ENCODE results near the gene PHPT1.
"Not testable (repeated sequence)": the region's sequence is repeated elsewhere in the genome, so short reads cannot be mapped to it uniquely, and the experiment has no call there.

Gene PHPT1

GRCh38 chr9:136849038-136849959 is at the start of gene PHPT1:
TSS of gene PHPT1 (plus strand) at chr9:136849409. CDS start at chr9:136849431, 22 bp downstream.
- peak; percentile 97 for DNase-seq

DNA sequence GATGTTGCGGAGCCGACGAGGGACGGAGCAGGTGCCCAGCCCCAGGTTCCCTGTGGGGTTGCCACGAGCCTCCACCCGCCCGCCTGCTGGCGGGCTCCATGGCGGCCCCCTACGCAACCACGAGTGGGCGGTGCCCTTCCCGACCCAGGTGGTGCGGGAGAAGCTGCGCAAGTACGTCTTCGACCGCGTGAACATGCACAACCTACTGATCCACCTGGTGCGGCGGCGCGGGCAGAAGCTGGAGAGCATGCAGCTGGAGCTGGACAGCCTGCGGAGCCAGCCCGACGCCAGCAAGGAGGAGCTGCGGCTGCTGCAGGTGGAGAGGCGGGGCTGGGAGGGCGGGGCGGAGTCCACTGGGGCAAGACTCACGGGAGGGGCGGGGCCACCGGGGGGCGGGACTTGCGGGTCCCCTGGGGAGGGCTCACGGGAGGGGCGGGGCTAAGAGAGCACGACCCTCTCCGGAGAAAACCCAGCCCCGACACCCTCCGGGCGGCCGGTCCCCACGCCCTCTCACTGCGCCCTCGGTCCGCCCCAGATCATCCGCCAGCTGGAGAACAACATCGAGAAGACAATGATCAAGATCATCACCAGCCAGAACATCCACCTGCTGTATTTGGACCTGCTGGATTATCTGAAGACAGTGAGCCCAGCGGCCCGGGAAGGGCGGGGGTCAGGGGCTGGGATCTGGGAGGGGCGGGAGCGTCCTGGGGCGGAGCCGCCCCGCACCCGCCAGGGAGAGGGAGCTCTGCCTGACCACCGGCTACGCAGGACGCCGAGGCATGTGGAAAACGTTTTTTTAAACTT is 49.2 kb upstream of the PHPT1 start:
- DNase-seq, result peak; percentile 36 to 47

- DNase-seq, result no peak
Observed at GRCh38 chr9:136802321-136802720, 46.9 kb upstream of the PHPT1 start.

- not testable (repeated sequence) for DNase-seq
Observed at GRCh38 chr9:136803009-136803550, 46.1 kb upstream of the PHPT1 start.

- DNase-seq, result no peak
Observed at GRCh38 chr9:136803551-136804508, 45.4 kb upstream of the PHPT1 start.

DNA sequence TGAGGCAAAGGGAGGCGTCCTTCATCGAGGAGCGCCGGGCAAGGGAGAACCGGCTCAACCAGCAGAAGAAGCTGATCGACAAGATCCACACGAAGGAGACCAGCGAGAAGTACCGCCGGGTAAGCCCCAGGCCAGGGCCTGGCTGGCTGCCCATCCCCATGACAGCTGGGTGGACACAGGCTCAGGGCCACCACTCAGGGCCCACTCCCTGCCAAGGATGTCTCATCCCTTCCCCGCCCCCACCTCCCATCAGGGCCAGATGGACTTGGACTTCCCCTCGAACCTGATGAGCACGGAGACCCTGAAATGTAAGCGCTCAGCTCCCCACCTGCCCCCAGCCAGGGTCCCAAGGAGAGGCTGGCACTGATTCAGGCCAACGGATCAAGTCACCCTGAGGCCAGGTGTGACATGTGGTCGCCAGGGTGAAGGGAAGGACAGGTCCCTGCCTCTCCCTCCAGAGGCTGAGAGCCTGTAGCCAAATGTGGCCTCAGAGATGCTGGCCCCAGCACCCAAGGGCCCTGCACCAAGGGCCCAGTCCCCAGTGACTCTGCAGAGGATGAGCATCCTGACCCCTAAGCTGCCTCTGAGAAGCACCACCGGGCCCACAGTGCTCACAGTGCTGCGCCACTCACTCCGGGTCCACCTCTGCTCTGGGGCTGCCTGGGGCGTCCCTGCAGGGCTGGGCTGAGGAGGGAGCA is 44.6 kb upstream of the PHPT1 start:
- DNase-seq, result no peak

GRCh38 chr9:136805207-136805740 is 43.9 kb upstream of the PHPT1 start:
- no peak for DNase-seq

DNA sequence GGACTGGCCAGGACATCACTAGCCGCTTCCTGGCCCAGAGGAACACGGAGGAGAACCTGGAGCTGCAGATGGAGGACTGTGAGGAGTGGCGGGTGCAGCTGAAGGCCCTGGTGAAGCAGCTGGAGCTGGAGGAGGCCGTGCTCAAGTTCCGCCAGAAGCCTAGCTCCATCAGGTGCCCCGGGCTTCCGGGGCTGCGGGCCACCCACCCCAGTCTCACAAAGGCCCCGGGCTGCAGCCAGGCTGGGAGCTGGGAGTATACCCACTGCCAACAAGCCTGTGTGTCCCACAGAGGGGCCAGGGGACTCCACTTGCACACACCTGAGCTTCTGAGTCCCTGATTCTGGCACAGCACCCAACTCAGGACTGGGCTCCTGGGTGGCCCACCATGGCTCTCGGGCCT is 43.1 kb upstream of the PHPT1 start:
- no peak for DNase-seq

GRCh38 chr9:136806631-136807201 is 42.5 kb upstream of the PHPT1 start:
- DNase-seq, result no peak

DNA sequence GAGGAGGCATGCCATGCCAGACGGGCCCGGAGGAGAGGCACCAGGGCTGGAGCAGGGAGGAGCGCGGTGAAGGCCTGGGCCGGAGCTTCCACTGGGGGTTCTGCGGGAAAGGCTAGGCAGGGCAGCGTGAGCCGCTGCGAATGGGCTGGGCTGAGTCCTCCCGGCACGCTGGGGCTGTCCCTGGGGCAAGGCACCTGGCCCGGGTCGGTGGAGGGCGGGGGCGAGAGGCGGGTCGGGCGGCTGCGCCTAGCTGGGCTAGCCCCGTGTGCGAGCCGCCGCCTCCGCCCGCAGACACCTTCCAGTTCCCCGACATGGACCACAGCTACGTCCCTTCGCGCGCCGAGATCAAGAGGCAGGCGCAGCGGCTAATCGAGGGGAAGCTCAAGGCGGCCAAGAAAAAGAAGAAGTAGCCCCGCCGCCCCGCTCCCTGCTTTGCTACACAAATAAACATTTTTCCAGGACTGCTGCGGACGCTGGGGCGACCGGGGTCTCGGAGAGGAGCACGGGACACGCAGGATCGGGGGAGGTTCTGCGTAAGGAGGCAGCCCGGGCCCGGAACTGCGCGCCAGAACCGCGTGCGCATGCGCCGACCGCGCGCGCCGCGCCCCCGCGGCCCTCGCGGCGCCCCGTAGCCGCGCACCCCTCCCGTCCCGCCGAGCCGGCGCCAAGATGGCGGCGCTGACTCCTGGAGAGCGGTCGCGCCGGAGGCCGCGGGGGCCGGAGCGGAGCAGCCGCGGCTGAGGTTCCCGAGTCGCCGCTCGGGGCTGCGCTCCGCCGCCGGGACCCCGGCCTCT is 41.7 kb upstream of the PHPT1 start, which contains the start of gene RABL6:
Gene RABL6 (plus strand): TSS at position 668 of the 794 bp plus-strand sequence. CDS start 249 bp downstream, outside the sequence.
- DNase-seq, result peak; percentile 71 to 74

DNA sequence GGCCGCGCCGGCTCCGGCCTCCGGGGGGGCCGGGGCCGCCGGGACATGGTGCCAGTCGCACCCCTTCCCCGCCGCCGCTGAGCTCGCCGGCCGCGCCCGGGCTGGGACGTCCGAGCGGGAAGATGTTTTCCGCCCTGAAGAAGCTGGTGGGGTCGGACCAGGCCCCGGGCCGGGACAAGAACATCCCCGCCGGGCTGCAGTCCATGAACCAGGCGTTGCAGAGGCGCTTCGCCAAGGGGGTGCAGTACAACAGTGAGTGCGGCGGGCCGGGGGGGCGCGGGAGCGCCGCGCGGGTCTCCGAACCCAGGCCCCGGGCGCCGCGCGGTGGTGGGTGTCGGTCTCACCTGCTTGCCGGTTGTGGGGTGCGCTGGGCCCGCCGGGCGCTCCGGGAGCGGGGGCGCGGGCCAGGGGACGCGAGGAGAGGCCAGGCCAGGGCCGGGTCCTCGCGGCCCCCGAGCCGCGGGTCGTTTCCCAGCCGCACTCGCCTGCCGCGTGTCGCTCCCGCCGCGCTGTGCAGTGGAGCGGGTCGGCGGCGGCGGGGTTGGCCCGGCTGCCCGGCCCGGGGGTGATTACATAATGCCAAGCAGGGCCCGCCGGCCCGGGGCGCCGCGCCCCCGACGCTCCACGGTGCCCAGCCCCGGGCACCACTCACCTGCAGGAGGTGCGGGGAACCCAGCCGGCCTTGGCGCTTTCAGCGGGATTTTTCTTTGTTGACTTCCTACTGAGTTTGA is 41.0 kb upstream of the PHPT1 start:
- no peak for DNase-seq

- peak in 1 of 2 experiments; percentile 18 for DNase-seq
Observed at GRCh38 chr9:136808806-136809158, 40.4 kb upstream of the PHPT1 start.

DNA sequence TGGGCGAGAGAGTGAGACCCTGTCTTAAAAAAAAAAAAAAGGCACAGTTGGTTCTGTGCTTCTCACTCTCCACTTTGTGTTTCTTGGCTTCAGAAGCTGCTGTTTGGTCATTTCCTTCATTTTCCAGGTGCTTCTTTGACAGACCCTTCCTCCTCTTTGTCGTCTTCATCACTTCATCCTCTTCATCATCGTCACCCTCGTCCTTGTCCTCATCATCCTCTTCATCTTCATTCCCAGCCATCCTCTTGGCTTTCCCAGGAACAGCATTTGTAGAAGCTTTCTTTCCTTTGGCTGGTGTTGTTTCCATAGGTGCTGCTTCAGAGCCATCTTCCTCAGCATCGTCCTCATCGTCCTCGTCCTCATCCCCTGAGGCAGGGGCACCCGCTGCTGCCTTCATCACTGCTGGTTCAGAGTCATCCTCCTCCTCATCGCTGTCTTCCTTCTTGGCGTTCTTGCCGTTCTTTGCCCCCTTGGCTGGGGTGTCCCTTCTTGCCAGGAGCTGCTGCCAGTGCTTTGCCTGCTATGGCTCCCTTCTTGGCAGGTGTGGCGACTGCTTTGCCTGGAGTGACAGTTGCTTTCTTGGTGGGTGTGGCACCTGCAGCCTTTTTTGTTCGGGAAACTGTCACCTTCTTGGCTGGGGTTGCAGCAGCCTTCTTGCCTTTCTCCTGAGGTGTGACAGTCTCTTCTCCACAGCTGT is 34.3 kb upstream of the PHPT1 start:
- DNase-seq, result no peak

- no peak for DNase-seq
Observed at GRCh38 chr9:136815422-136815782, 33.8 kb upstream of the PHPT1 start.

DNA sequence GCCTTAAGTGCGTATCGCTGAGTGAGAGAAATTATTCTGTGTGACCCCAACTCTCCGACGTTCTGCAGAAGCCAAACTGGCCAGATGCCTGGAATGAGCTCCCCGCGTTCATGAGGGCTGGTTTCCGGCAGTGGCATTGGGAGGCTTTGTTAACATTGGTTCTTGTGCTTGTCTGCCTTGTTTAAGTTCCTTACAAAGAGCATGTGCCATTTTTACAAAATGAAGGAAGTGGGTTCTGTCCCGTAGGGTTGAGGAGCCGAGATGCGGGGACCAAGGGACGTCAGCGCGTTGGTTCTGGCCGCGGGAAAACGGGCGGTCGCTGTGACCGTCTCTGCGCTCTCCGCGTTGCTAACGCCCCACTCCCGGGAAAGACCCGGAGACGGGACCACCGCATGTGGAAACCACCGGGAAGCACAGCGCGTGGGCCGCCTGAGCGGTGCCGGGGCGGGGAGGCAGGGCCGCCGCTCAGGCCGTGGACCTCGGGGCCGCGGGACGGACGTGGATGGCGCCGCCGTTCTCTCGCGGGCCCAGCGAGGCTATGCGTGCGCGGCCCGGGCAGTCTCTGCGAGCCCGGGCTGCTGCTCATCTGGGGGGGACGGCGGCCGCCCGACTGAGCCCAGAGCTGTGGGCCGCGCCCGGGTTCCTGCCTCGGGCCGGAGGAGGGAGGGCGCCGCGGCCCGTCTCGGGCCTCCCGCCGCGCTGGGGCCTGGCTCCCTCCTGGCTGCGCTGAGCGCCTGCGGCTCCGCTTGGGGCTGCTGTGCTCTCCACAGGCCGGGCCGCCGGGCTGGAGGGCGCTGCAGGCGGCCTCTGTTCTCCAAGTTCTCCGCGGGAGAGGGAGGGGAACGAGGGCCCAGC is 28.0 kb upstream of the PHPT1 start:
- no peak for DNase-seq

- no peak for DNase-seq
Observed at GRCh38 chr9:136821826-136822544, 27.2 kb upstream of the PHPT1 start.

Data from AML-193 (cell line).